CD4-positive, CD25-positive, alpha-beta regulatory T cell (primary cell): ENCODE data around the gene QSOX2. TPM values are rescaled to one million over a fixed set of nuclear protein-coding genes. Genes with fewer than 3 reads are reported as not detected.

Source experiments
- ATAC-seq, 2 donors: fragments of 150-1000 bp; cut with Tn5 transposase; one replicate each; pipeline ENCODE4 v1.10.0; 2021; ENCODE audit warnings: low read depth in 2 of 2, moderate number of reproducible peaks in 2 of 2, moderate library complexity in 1 of 2
- DNase-seq, 3 donors: peaks; one replicate each; pipeline versions ENCODE4 v3.0.0 to v3.0.0-alpha.2; 2012 to 2022; ENCODE audit warnings: mixed read lengths in 1 of 3
- H3K27ac ChIP-seq: one replicate; pipeline ENCODE4 v1.7.0; 2013; ENCODE audit warnings: mild to moderate bottlenecking, low read length; ENCODE audit not compliant: insufficient read depth, poor library complexity, severe bottlenecking
- H3K27me3 ChIP-seq: one replicate; pipeline ENCODE4 v1.7.0; 2013; ENCODE audit warnings: low read length; ENCODE audit not compliant: control insufficient read depth, insufficient read depth
- H3K36me3 ChIP-seq: one replicate; pipeline ENCODE4 v1.7.0; 2013; ENCODE audit warnings: mild to moderate bottlenecking, low read length, moderate library complexity; ENCODE audit not compliant: control insufficient read depth, insufficient read depth
- H3K4me1 ChIP-seq: 2 replicates; pipeline ENCODE4 v1.7.0; 2013; ENCODE audit warnings: mild to moderate bottlenecking, low read length; ENCODE audit not compliant: insufficient read depth, control insufficient read depth, poor library complexity, severe bottlenecking
- H3K4me3 ChIP-seq: one replicate; pipeline ENCODE4 v1.7.0; 2013; ENCODE audit warnings: low read depth, mild to moderate bottlenecking, low read length, moderate library complexity
- H3K9me3 ChIP-seq, 2 experiments: 1 replicate in 1 of 2; 2 replicates in 1 of 2; pipeline ENCODE4 v1.7.0; 2013; ENCODE audit warnings: low read length in 2 of 2, mild to moderate bottlenecking in 1 of 2, moderate library complexity in 1 of 2; ENCODE audit not compliant: control insufficient read depth in 2 of 2
- H3K27ac Mint-ChIP-seq, 3 donors: one replicate each; pipeline ENCODE4 v1.8.0; 2020 to 2022; ENCODE audit warnings: mild to moderate bottlenecking in 3 of 3, mixed read lengths in 3 of 3, moderate library complexity in 2 of 3
- H3K27me3 Mint-ChIP-seq: one replicate; pipeline ENCODE4 v1.8.0; 2022; ENCODE audit warnings: mild to moderate bottlenecking, mixed read lengths
- H3K36me3 Mint-ChIP-seq: one replicate; pipeline ENCODE4 v1.8.0; 2020; ENCODE audit warnings: mixed read lengths
- H3K4me1 Mint-ChIP-seq, 4 donors: one replicate each; pipeline ENCODE4 v1.8.0; 2020 to 2022; ENCODE audit warnings: mixed read lengths in 4 of 4, mild to moderate bottlenecking in 1 of 4
- H3K4me3 Mint-ChIP-seq, 4 donors: one replicate each; pipeline ENCODE4 v1.8.0; 2020 to 2022; ENCODE audit warnings: mild to moderate bottlenecking in 4 of 4, mixed read lengths in 4 of 4, moderate library complexity in 3 of 4
- H3K9me3 Mint-ChIP-seq, 7 donors: one replicate each; pipeline ENCODE4 v1.8.0; 2020 to 2022; ENCODE audit warnings: mixed read lengths in 7 of 7, mild to moderate bottlenecking in 3 of 7, moderate library complexity in 2 of 7
- polyA plus RNA-seq, 4 donors: library from polyadenylated mRNA; unstranded; fragments of 300-500 nt; fragmentation: Illumina TruSeq; gene quantifications; one replicate each; pipeline ENCODE4 v1.2.3, GENCODE V29; 2021
- total RNA-seq: library from RNA; stranded (reverse); gene quantifications from one replicate; pipeline ENCODE4 v1.2.3, GENCODE V29; 2022

Gene QSOX2, protein sequence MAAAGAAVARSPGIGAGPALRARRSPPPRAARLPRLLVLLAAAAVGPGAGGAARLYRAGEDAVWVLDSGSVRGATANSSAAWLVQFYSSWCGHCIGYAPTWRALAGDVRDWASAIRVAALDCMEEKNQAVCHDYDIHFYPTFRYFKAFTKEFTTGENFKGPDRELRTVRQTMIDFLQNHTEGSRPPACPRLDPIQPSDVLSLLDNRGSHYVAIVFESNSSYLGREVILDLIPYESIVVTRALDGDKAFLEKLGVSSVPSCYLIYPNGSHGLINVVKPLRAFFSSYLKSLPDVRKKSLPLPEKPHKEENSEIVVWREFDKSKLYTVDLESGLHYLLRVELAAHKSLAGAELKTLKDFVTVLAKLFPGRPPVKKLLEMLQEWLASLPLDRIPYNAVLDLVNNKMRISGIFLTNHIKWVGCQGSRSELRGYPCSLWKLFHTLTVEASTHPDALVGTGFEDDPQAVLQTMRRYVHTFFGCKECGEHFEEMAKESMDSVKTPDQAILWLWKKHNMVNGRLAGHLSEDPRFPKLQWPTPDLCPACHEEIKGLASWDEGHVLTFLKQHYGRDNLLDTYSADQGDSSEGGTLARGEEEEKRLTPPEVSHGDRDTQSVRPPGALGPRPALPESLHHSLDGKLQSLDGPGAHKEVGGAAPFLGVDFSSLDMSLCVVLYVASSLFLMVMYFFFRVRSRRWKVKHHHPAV
- total RNA-seq = 16.6 TPM
- under 1 TPM; 0.33 to 0.63 (median 0.41) TPM for polyA plus RNA-seq

DNA sequence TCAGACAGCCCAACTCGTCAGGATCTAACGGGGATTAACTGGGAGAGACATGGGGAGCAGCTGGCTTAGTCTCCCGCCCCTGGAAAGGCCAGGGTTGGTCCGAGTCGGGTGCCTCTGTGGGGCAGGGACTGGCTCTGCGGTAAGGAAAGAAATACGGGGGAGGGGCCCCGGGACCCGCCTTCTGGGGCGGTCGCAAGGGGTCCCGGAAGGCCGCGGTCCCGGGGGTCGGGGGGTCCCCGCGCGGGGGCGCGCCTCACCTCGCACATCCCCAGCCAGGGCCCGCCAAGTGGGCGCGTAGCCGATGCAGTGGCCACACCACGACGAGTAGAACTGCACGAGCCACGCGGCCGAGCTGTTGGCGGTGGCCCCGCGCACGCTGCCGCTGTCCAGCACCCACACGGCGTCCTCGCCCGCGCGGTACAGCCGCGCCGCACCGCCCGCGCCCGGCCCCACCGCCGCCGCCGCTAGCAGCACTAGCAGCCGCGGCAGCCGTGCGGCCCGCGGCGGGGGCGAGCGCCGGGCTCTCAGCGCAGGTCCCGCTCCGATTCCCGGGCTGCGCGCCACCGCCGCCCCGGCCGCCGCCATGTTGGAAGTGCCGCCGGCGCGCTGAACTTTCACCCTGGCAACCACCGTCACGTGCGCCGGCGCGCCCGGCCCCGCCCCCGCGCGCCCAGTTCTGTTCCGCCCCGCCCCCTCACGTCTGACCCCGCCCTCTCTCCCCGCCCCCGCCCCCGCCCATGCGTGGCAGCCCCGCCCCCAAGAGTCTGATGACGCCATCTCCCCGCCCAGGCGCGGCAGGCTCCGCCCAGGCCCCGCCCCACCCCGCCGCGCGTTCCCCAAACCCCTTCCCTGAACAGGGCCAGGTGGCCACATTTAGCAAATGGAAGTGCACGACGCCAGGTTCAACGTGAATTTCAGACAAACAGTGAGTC, at the start of gene QSOX2:
Gene QSOX2, minus strand, starts transcription at position 594 of the 932 bp plus-strand sequence. Its CDS starts 9 bp downstream, at position 585.
- peak within 1 kb of the TSS; percentile 64 for H3K27ac ChIP-seq
- H3K4me1 ChIP-seq = peaks cover 36% of the 10 kb centered on the region
- H3K9me3 Mint-ChIP-seq = no peaks in the 10 kb centered on the region
- no peaks in the 10 kb centered on the region for H3K36me3 ChIP-seq
- peak within 1 kb of the TSS; percentile 93 to 99 (median 94) for H3K4me3 Mint-ChIP-seq
- H3K36me3 Mint-ChIP-seq = no peaks in the 10 kb centered on the region
- H3K27me3 Mint-ChIP-seq = peaks cover 4% of the 10 kb centered on the region
- H3K4me1 Mint-ChIP-seq = peaks cover 19 to 48% (median 32%) of the 10 kb centered on the region in 4 donors
- H3K9me3 ChIP-seq = no peaks in the 10 kb centered on the region
- ATAC-seq (peak; percentile 75 to 81), DNase-seq (peak; percentile 80 to 83 (median 83))
- peak within 1 kb of the TSS; percentile 74 for H3K4me3 ChIP-seq
- H3K27ac Mint-ChIP-seq = peak within 1 kb of the TSS; percentile 71 to 94 (median 93)
- H3K27me3 ChIP-seq = no peaks in the 10 kb centered on the region

DNA sequence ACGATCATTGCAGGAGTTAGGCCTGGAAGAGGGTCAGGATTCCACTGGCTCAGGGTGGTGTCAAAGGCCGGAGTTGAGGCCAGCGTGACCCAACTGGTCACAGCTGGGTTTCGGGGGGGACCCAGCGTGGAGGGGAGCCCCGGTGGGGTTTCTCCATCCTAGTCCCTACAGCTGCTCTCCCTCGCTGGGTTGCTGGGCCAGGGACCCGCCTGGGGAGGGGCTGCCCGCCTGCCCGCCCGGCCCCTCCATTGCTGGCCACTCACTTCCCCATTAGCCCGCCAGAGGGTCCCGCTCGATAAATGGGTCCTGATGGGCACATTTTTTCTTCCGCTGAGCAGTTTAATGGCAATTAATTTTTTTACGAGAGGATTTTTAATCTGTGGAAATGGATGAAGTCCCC, 49.4 kb upstream of the QSOX2 start:
- H3K27ac Mint-ChIP-seq = no peak overlapping the region
- no peak overlapping the region for H3K4me3 Mint-ChIP-seq
- DNase-seq (no peak), ATAC-seq (no peak)
- no peaks in the 10 kb centered on the region for H3K36me3 Mint-ChIP-seq
- Histone ChIP-seq H3K9me3 (no peaks in the 10 kb centered on the region), H3K36me3 (no peaks in the 10 kb centered on the region), H3K27ac (no peak overlapping the region), H3K27me3 (no peaks in the 10 kb centered on the region), H3K4me3 (no peak overlapping the region), H3K4me1 (no peaks in the 10 kb centered on the region)
- no peaks in the 10 kb centered on the region for H3K27me3 Mint-ChIP-seq
- H3K9me3 Mint-ChIP-seq = no peaks in the 10 kb centered on the region
- H3K4me1 Mint-ChIP-seq = no peaks in the 10 kb centered on the region

DNA sequence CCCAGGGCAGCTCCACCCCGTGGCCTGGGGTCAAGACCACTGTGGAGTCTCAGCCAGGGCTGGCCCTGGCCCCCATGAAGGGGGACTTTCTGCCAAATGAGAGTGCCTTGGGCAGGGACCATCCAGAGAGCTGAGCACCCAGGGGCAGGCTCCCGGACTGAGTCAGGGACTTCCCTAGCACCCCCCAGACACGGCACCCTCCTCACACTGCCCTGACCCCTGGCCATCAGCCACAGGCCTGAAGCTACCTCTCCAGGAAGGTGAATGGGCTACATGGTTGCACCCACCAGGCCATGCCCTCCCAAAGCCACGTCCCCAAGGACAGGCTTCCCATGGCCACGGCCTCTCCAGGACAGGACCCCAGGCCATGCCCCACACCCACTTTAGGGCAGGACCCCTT, 48.8 kb upstream of the QSOX2 start:
- Mint-ChIP-seq H3K27me3 (no peaks in the 10 kb centered on the region), H3K4me1 (no peaks in the 10 kb centered on the region), H3K27ac (no peak overlapping the region), H3K36me3 (no peaks in the 10 kb centered on the region), H3K9me3 (no peaks in the 10 kb centered on the region), H3K4me3 (no peak overlapping the region)
- Histone ChIP-seq H3K4me3 (no peak overlapping the region), H3K4me1 (no peaks in the 10 kb centered on the region), H3K36me3 (no peaks in the 10 kb centered on the region), H3K9me3 (no peaks in the 10 kb centered on the region), H3K27ac (no peak overlapping the region), H3K27me3 (no peaks in the 10 kb centered on the region)
- no peak for DNase-seq
- ATAC-seq = no peak

DNA sequence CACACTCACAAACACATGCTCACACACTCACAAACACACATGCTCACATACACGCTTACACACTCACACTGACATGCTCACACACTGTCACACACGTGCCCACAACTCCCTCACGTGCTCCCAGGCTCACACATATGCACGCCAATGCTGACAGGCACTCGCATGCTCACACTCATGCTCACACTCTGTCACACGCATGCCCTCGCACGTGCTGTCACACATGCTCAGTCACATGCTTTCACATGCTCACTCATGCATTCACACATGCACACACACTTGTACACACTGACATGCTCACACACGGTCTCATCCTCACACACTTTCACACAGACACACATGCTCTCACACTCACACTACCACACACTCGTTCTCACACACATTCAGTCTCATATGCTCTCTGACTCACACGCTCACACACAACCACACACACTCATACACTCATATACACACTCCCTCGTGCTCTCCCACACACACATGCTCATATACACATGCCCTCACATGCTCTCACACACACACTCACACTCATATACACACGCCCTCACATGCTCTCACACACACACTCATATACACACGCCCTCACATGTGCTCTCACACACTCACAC, 48.0 kb upstream of the QSOX2 start:
- Histone ChIP-seq H3K4me1 (no peaks in the 10 kb centered on the region), H3K27ac (no peak overlapping the region), H3K9me3 (no peaks in the 10 kb centered on the region), H3K36me3 (no peaks in the 10 kb centered on the region), H3K4me3 (no peak overlapping the region), H3K27me3 (no peaks in the 10 kb centered on the region)
- no peak overlapping the region for H3K4me3 Mint-ChIP-seq
- H3K27me3 Mint-ChIP-seq = no peaks in the 10 kb centered on the region
- H3K4me1 Mint-ChIP-seq = no peaks in the 10 kb centered on the region
- H3K36me3 Mint-ChIP-seq = no peaks in the 10 kb centered on the region
- H3K27ac Mint-ChIP-seq = no peak overlapping the region
- ATAC-seq (no peak), DNase-seq (no peak)
- H3K9me3 Mint-ChIP-seq = no peaks in the 10 kb centered on the region

DNA sequence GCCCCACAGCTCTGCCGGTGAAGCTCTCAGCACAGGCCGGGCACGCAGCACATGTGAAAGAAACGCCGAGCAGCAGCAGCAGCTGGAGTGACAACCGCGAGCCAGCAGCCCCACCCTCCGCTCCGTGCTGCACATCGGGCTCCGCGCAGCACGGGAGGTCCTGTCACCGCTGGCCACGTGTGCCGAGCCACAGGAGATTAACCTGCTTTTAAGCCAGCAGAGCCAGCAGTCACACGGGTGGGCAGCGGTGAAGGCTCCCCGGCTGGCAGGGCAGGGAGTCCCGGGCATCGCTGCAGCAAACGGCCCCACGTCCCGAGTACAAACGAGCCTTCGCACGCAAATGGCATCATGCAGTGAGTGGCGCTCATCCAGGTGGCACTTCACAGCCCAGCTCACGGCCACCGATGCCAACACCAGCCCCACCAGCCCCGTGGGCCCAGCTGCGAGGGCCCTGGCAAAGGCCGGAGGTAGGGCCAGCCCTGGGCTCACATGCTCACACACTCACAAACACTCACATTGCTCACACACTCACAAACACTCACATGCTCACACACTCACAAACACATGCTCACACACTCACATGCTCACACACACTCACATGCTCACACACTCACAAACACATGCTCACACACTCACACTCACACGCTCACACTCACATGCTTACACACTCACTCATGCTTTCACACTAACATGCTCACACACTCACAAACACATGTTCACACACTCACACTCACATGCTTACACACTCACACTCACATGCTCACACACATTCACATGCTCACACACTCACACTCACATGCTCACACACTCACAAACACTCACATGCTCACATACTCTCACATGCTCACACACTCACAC, 47.2 kb upstream of the QSOX2 start:
- no peaks in the 10 kb centered on the region for H3K27me3 Mint-ChIP-seq

DNA sequence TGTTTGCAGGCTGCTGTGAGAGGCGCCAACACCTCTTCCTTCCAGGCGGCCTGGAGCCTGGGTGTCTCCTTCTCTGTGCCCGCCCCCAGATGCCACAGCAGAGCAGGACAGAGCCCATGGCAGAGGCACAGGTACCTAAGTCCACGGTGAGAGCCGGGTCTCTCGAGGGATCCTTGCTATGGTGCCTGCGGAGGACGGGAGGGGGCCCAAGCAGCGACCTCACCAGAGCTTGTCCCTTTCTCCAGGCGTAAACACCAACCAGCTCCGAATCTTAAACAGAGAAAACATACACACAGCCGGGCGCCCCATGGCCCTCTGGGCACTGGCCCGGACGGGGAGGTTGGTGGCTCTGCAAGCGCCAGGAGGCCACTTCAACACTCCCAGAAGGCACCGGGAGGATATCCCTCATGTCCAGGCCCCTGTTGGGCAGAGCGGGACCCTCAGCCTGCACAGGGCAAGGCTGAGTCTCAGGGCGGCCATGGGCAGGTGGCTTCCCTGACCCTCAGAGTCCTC, 46.5 kb upstream of the QSOX2 start:
- no peak overlapping the region for H3K27ac Mint-ChIP-seq
- no peaks in the 10 kb centered on the region for H3K9me3 ChIP-seq
- H3K36me3 ChIP-seq = no peaks in the 10 kb centered on the region
- no peak overlapping the region for H3K4me3 ChIP-seq
- no peaks in the 10 kb centered on the region for H3K9me3 Mint-ChIP-seq
- DNase-seq (no peak), ATAC-seq (no peak)
- H3K4me1 ChIP-seq = no peaks in the 10 kb centered on the region
- H3K27ac ChIP-seq = no peak overlapping the region
- no peaks in the 10 kb centered on the region for H3K36me3 Mint-ChIP-seq
- no peaks in the 10 kb centered on the region for H3K4me1 Mint-ChIP-seq
- H3K4me3 Mint-ChIP-seq = no peak overlapping the region
- H3K27me3 ChIP-seq = no peaks in the 10 kb centered on the region
- H3K27me3 Mint-ChIP-seq = no peaks in the 10 kb centered on the region

More for the DNA sequence above, 47.2 kb upstream of the QSOX2 start:
- Histone ChIP-seq H3K4me3 (no peak overlapping the region), H3K36me3 (no peaks in the 10 kb centered on the region), H3K4me1 (no peaks in the 10 kb centered on the region), H3K9me3 (no peaks in the 10 kb centered on the region), H3K27me3 (no peaks in the 10 kb centered on the region), H3K27ac (no peak overlapping the region)
- DNase-seq = no peak
- no peak overlapping the region for H3K4me3 Mint-ChIP-seq
- no peak for ATAC-seq
- no peak overlapping the region for H3K27ac Mint-ChIP-seq
- H3K36me3 Mint-ChIP-seq = no peaks in the 10 kb centered on the region
- no peaks in the 10 kb centered on the region for H3K4me1 Mint-ChIP-seq
- no peaks in the 10 kb centered on the region for H3K9me3 Mint-ChIP-seq
